ENCODE data around the gene SLC33A1. TPM values are rescaled to one million over a fixed set of nuclear protein-coding genes. Genes with fewer than 3 reads are reported as not detected.
A peak's percentile ranks its signal among the peaks of the same experiment; 100 is the strongest.

SLC33A1 gene
- total and polyA plus RNA-seq, 2 donors from 2014 or later: 16.1 to 36.8 TPM

GRCh38 chr3:155876037-155876436, 21.8 kb upstream of the SLC33A1 start:
- Histone ChIP-seq H3K27ac (ENCODE audit: low read depth in 2 of 2, low read length in 2 of 2) (no peak overlapping the region), H3K36me3 (ENCODE audit: control insufficient read depth in 2 of 3, insufficient read depth in 3 of 3, low read length in 3 of 3) (no peaks in the 10 kb centered on the region), H3K4me1 (ENCODE audit: control insufficient read depth in 2 of 3, insufficient read depth in 2 of 3, low read depth in 1 of 3, low read length in 3 of 3) (peaks cover 0 to 10% (median 3%) of the 10 kb centered on the region in 3 donors), H3K9me3 (ENCODE audit: control insufficient read depth in 2 of 3, insufficient read depth in 1 of 3, low read length in 3 of 3) (no peaks in the 10 kb centered on the region), H3K4me3 (ENCODE audit: low read length in 3 of 3) (no peak overlapping the region), H3K27me3 (ENCODE audit: control insufficient read depth, insufficient read depth, low read length) (no peaks in the 10 kb centered on the region), H3K9ac (ENCODE audit: low read length in 3 of 3) (no peak overlapping the region)
- intact Hi-C loops (cut with DNase I): no loop called here
- DNase-seq: no peak
- TF ChIP-seq, protein P1, sequence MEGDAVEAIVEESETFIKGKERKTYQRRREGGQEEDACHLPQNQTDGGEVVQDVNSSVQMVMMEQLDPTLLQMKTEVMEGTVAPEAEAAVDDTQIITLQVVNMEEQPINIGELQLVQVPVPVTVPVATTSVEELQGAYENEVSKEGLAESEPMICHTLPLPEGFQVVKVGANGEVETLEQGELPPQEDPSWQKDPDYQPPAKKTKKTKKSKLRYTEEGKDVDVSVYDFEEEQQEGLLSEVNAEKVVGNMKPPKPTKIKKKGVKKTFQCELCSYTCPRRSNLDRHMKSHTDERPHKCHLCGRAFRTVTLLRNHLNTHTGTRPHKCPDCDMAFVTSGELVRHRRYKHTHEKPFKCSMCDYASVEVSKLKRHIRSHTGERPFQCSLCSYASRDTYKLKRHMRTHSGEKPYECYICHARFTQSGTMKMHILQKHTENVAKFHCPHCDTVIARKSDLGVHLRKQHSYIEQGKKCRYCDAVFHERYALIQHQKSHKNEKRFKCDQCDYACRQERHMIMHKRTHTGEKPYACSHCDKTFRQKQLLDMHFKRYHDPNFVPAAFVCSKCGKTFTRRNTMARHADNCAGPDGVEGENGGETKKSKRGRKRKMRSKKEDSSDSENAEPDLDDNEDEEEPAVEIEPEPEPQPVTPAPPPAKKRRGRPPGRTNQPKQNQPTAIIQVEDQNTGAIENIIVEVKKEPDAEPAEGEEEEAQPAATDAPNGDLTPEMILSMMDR (IDR thresholded peaks at IDR 0.05; ENCODE audit: borderline replicate concordance, extremely low read depth, insufficient read depth): no peak
- FAIRE-seq: no peak

- Histone ChIP-seq H3K4me1 (ENCODE audit: control insufficient read depth in 2 of 3, insufficient read depth in 2 of 3, low read depth in 1 of 3, low read length in 3 of 3) (peaks cover 0 to 10% (median 6%) of the 10 kb centered on the region in 3 donors), H3K27me3 (ENCODE audit: control insufficient read depth, insufficient read depth, low read length) (no peaks in the 10 kb centered on the region), H3K4me3 (ENCODE audit: low read length in 3 of 3) (no peak overlapping the region), H3K9me3 (ENCODE audit: control insufficient read depth in 2 of 3, insufficient read depth in 1 of 3, low read length in 3 of 3) (no peaks in the 10 kb centered on the region), H3K27ac (ENCODE audit: low read depth in 2 of 2, low read length in 2 of 2) (no peak overlapping the region), H3K9ac (ENCODE audit: low read length in 3 of 3) (no peak overlapping the region), H3K36me3 (ENCODE audit: control insufficient read depth in 2 of 3, insufficient read depth in 3 of 3, low read length in 3 of 3) (no peaks in the 10 kb centered on the region)
- TF ChIP-seq, protein P1 (IDR thresholded peaks at IDR 0.05; ENCODE audit: borderline replicate concordance, extremely low read depth, insufficient read depth): no peak
- DNase-seq (no peak), FAIRE-seq (no peak)
- intact Hi-C loops (cut with DNase I): no loop called here
Measured at GRCh38 chr3:155872904-155873646, 18.8 kb upstream of the SLC33A1 start.

DNA sequence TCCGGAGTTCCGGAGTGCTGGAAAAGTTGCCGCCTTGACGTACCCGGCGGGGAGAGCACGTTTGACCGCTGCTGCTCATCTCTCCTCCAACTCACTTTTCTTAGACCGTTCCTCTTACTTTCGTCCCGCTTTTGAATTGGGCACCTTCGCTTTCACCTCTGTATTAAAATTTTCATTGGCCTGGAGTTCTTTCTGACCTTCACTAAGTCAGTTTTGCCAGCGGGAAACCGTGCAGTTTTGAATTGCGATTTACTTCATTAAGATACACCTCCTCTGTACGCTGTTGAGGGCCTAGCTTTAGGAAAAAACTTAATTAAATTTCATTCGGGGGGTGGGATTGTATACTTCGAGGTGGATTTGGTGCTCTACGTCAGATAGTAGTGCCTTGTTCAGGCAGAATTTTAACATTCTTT, 17.5 kb upstream of the SLC33A1 start:
- TF ChIP-seq, protein P1 (IDR thresholded peaks at IDR 0.05; ENCODE audit: borderline replicate concordance, extremely low read depth, insufficient read depth): no peak
- Histone ChIP-seq H3K4me3 (ENCODE audit: low read length in 3 of 3) (peak overlapping the region; percentile 54 to 83 (median 69)), H3K27me3 (ENCODE audit: control insufficient read depth, insufficient read depth, low read length) (no peaks in the 10 kb centered on the region), H3K9me3 (ENCODE audit: control insufficient read depth in 2 of 3, insufficient read depth in 1 of 3, low read length in 3 of 3) (no peaks in the 10 kb centered on the region), H3K4me1 (ENCODE audit: control insufficient read depth in 2 of 3, insufficient read depth in 2 of 3, low read depth in 1 of 3, low read length in 3 of 3) (peaks cover 0 to 10% (median 6%) of the 10 kb centered on the region in 3 donors), H3K36me3 (ENCODE audit: control insufficient read depth in 2 of 3, insufficient read depth in 3 of 3, low read length in 3 of 3) (no peaks in the 10 kb centered on the region), H3K9ac (ENCODE audit: low read length in 3 of 3) (peak overlapping the region; percentile 72 to 89 (median 78)), H3K27ac (ENCODE audit: low read depth in 2 of 2, low read length in 2 of 2) (peak overlapping the region; percentile 96 to 97)
- no peak for FAIRE-seq
- intact Hi-C loops (cut with DNase I): no loop called here
- peak in 1 of 5 donors; percentile 58 for DNase-seq
